ENCODE measurements around the gene RTKN. TPM values are rescaled to one million over a fixed set of nuclear protein-coding genes. Genes with fewer than 3 reads are reported as not detected.

RTKN gene
- total and polyA plus RNA-seq, 2 of the 13 experiments (the other 11 are each of a cell fraction or from before 2014, with no cell fraction given): 159 to 166 TPM

DNA sequence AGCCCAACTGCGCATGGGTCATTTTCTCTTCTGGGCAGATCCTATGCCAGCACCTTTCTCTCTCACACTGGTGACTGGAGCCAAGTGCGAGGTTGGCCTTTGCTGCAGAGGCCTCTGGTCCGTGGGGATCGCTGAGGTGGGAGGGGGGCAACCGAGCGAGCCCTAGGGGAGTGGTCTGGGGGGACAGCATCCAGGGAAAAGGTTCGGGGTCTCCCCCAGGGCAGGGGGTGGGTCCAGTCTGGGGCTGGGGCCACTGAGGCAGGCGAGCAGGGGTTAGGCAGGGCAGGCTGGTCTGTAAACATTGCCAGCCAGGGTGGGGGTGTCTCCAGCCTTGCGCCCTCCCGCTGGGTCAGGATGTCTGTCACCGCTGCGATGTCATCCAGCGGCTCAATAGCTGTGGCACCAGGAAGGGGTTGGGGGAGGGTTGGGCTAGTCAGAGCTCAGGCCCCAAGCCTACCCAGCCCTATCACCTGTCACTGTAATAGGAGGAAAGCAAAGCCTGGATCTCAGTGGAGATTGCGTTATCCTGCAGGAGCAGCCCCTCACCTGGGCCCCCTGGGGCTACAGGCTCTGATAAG, 15.5 kb downstream of the RTKN start:
- peaks cover 89% of the 10 kb centered on the region for H3K4me1 ChIP-seq (ENCODE audit: insufficient read depth, low read length)
- no peak overlapping the region for H3K4me3 ChIP-seq (replicated peaks in 1 of 3; ENCODE audit: insufficient read depth in 1 of 3, low read depth in 2 of 3, low read length in 3 of 3)
- peaks cover 32 to 59% of the 10 kb centered on the region in 2 experiments for H3K36me3 ChIP-seq (replicated peaks in 1 of 2; ENCODE audit: control insufficient read depth in 1 of 2, insufficient read depth in 2 of 2, low read length in 2 of 2)
- ATAC-seq (no peak), DNase-seq (ENCODE audit: low spot score) (no peak), FAIRE-seq (no peak)
- no peak overlapping the region for H3K4me2 ChIP-seq (ENCODE audit: low read depth, low read length)
- no peak overlapping the region for H3K9ac ChIP-seq (ENCODE audit: insufficient read depth, low read depth, low read length)
- H4K20me1 ChIP-seq (ENCODE audit: insufficient read depth, low read length): peaks cover 18% of the 10 kb centered on the region; the same call in 1 of the 2 replicates
- WGBS (ENCODE audit: low lambda C conversion rate): 97% methylated on average over 14 of the region's 14 CpGs
- TF ChIP-seq, protein P1, sequence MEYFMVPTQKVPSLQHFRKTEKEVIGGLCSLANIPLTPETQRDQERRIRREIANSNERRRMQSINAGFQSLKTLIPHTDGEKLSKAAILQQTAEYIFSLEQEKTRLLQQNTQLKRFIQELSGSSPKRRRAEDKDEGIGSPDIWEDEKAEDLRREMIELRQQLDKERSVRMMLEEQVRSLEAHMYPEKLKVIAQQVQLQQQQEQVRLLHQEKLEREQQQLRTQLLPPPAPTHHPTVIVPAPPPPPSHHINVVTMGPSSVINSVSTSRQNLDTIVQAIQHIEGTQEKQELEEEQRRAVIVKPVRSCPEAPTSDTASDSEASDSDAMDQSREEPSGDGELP (IDR thresholded peaks at IDR 0.05; ENCODE audit: borderline replicate concordance, low read depth): peak; percentile 11; the same call in 1 of the 2 replicates
- TF ChIP-seq, protein P2, sequence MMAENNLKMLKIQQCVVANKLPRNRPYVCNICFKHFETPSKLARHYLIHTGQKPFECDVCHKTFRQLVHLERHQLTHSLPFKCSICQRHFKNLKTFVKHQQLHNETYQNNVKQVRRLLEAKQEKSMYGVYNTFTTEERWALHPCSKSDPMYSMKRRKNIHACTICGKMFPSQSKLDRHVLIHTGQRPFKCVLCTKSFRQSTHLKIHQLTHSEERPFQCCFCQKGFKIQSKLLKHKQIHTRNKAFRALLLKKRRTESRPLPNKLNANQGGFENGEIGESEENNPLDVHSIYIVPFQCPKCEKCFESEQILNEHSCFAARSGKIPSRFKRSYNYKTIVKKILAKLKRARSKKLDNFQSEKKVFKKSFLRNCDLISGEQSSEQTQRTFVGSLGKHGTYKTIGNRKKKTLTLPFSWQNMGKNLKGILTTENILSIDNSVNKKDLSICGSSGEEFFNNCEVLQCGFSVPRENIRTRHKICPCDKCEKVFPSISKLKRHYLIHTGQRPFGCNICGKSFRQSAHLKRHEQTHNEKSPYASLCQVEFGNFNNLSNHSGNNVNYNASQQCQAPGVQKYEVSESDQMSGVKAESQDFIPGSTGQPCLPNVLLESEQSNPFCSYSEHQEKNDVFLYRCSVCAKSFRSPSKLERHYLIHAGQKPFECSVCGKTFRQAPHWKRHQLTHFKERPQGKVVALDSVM (CRISPR knock-in tag; IDR thresholded peaks at IDR 0.05): no peak
- TF ChIP-seq CENPT (CRISPR knock-in tag; IDR thresholded peaks at IDR 0.05; ENCODE audit: low read depth) (no peak), POLR2A (IDR thresholded peaks at IDR 0.05; ENCODE audit: insufficient read depth in 1 of 2, low read depth in 2 of 2, low read length in 2 of 2) (0 out of 4 replicates have a peak, but pooled peaks of 1 of the 2 experiments have one; percentile 19), NRL (CRISPR knock-in tag; IDR thresholded peaks at IDR 0.05; ENCODE audit: borderline replicate concordance) (0 out of 2 replicates have a peak, but pooled peaks have one; percentile 43), ETV5 (CRISPR knock-in tag; IDR thresholded peaks at IDR 0.05; ENCODE audit: borderline replicate concordance) (no peak), ZBTB38 (CRISPR knock-in tag; IDR thresholded peaks at IDR 0.05) (0 out of 2 replicates have a peak, but pooled peaks have one; percentile 54), AGO2 (optimal IDR thresholded peaks at IDR 0.05; ENCODE audit: low read depth, low read length) (peak; percentile 92), PCBP1 (IDR thresholded peaks at IDR 0.05; ENCODE audit: borderline replicate concordance, low read depth, low read length) (0 out of 2 replicates have a peak, but pooled peaks have one; percentile 16)
- TF ChIP-seq, protein P3, sequence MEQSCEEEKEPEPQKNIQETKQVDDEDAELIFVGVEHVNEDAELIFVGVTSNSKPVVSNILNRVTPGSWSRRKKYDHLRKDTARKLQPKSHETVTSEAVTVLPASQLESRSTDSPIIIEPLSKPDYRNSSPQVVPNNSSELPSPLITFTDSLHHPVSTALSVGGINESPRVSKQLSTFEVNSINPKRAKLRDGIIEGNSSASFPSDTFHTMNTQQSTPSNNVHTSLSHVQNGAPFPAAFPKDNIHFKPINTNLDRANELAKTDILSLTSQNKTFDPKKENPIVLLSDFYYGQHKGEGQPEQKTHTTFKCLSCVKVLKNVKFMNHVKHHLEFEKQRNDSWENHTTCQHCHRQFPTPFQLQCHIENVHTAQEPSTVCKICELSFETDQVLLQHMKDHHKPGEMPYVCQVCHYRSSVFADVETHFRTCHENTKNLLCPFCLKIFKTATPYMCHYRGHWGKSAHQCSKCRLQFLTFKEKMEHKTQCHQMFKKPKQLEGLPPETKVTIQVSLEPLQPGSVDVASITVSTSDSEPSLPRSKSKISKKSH (CRISPR knock-in tag; IDR thresholded peaks at IDR 0.05; ENCODE audit: borderline replicate concordance): 0 out of 2 replicates have a peak, but pooled peaks have one; percentile 26
- TF ChIP-seq, protein P4, sequence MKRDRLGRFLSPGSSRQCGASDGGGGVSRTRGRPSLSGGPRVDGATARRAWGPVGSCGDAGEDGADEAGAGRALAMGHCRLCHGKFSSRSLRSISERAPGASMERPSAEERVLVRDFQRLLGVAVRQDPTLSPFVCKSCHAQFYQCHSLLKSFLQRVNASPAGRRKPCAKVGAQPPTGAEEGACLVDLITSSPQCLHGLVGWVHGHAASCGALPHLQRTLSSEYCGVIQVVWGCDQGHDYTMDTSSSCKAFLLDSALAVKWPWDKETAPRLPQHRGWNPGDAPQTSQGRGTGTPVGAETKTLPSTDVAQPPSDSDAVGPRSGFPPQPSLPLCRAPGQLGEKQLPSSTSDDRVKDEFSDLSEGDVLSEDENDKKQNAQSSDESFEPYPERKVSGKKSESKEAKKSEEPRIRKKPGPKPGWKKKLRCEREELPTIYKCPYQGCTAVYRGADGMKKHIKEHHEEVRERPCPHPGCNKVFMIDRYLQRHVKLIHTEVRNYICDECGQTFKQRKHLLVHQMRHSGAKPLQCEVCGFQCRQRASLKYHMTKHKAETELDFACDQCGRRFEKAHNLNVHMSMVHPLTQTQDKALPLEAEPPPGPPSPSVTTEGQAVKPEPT (CRISPR knock-in tag; IDR thresholded peaks at IDR 0.05; ENCODE audit: low read depth): no peak
- TF ChIP-seq, protein P5, sequence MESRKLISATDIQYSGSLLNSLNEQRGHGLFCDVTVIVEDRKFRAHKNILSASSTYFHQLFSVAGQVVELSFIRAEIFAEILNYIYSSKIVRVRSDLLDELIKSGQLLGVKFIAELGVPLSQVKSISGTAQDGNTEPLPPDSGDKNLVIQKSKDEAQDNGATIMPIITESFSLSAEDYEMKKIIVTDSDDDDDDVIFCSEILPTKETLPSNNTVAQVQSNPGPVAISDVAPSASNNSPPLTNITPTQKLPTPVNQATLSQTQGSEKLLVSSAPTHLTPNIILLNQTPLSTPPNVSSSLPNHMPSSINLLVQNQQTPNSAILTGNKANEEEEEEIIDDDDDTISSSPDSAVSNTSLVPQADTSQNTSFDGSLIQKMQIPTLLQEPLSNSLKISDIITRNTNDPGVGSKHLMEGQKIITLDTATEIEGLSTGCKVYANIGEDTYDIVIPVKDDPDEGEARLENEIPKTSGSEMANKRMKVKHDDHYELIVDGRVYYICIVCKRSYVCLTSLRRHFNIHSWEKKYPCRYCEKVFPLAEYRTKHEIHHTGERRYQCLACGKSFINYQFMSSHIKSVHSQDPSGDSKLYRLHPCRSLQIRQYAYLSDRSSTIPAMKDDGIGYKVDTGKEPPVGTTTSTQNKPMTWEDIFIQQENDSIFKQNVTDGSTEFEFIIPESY (CRISPR knock-in tag; IDR thresholded peaks at IDR 0.05): peak; percentile 95
- ChIA-PET POLR2A (interaction anchor here (0.6 to 9.5 kb wide), 11 partner anchors 9 to 75 kb away, joined by 3 to 272 read pairs (median 4); partner anchors contain the start of genes CCDC142, INO80B, RTKN and TTC31), CTCF (ENCODE audit: low intra/inter-chr PET ratio, low total read pairs) (no interaction called here)
- in situ Hi-C loops (cut with HindIII; ENCODE audit: extremely low pct_ligation_motif_present, low pct_unique_long_range_greater_than_20kb) (no loop called here), intact Hi-C loops (cut with micrococcal nuclease; ENCODE audit: unreplicated experiment) (no loop called here)
- peaks cover 2% of the 10 kb centered on the region for H3K79me2 ChIP-seq (ENCODE audit: insufficient read depth, low read length)
- no peak overlapping the region for H2AFZ ChIP-seq (ENCODE audit: low read length)
- no peak overlapping the region for H3K27ac ChIP-seq (ENCODE audit: extremely low read length, insufficient read depth, low read length)
- BruUV-seq (replicated peaks): no TSS peak
- H3K9me3 ChIP-seq (ENCODE audit: low read length): no peaks in the 10 kb centered on the region
- H3K27me3 ChIP-seq (ENCODE audit: control insufficient read depth in 1 of 2, insufficient read depth in 2 of 2, low read length in 2 of 2): no peaks in the 10 kb centered on the region; a peak in 1 of 5 replicates
